GM23338 (cell line): ENCODE results near the gene MPEG1. TPM values are rescaled to one million over a fixed set of nuclear protein-coding genes. Genes with fewer than 3 reads are reported as not detected.

Source experiments
- ATAC-seq: fragments of 200-7000 bp; cut with Tn5 transposase; 3 replicates; pipeline ENCODE4 v1.9.1; 2020
- DNase-seq: peaks from one replicate; pipeline ENCODE4 v3.0.0-alpha.2; 2015; ENCODE audit warnings: low spot score
- H2AFZ ChIP-seq: fragments of 200-600 bp; sonication (generic); 2 replicates; pipeline ENCODE4 v1.8.0; 2016; ENCODE audit warnings: antibody characterized with exemption, mild to moderate bottlenecking, moderate library complexity
- H3F3A ChIP-seq: fragments of 200-600 bp; sonication (generic); replicated peaks from 2 replicates; pipeline ENCODE4 v1.8.0; 2017; ENCODE audit warnings: antibody characterized with exemption, mixed run types, low read depth
- H3K27ac ChIP-seq: fragments of 200-600 bp; sonication (generic); 2 replicates; pipeline ENCODE4 v1.6.1; 2016; ENCODE audit warnings: low read depth
- H3K27me3 ChIP-seq: fragments of 200-600 bp; sonication (generic); 2 replicates; pipeline ENCODE4 v1.8.0; 2016; ENCODE audit warnings: mild to moderate bottlenecking, mixed run types, moderate library complexity; ENCODE audit not compliant: insufficient read depth
- H3K36me3 ChIP-seq: fragments of 200-600 bp; sonication (generic); 2 replicates; pipeline ENCODE4 v1.8.0; 2016; ENCODE audit warnings: mild to moderate bottlenecking; ENCODE audit not compliant: insufficient read depth
- H3K4me1 ChIP-seq: fragments of 200-600 bp; sonication (generic); 2 replicates; pipeline ENCODE4 v1.8.0; 2016; ENCODE audit warnings: mild to moderate bottlenecking, moderate library complexity; ENCODE audit not compliant: insufficient read depth
- H3K4me2 ChIP-seq: fragments of 200-600 bp; sonication (generic); 2 replicates; pipeline ENCODE4 v1.7.1; 2017; ENCODE audit warnings: mixed run types
- H3K4me3 ChIP-seq: fragments of 200-600 bp; sonication (generic); 2 replicates; pipeline ENCODE4 v1.6.1; 2016; ENCODE audit warnings: mixed run types
- H3K79me2 ChIP-seq: fragments of 200-600 bp; sonication (generic); replicated peaks from 2 replicates; pipeline ENCODE4 v1.8.0; 2017; ENCODE audit warnings: mild to moderate bottlenecking; ENCODE audit not compliant: insufficient read depth
- H3K9me2 ChIP-seq: fragments of 200-600 bp; sonication (generic); 2 replicates; pipeline ENCODE4 v1.8.0; 2017; ENCODE audit not compliant: insufficient read depth
- H4K20me1 ChIP-seq: fragments of 200-600 bp; sonication (generic); replicated peaks from 2 replicates; pipeline ENCODE4 v1.8.0; 2017; ENCODE audit warnings: mild to moderate bottlenecking; ENCODE audit not compliant: insufficient read depth
- H3K27ac Mint-ChIP-seq: 2 replicates; pipeline ENCODE4 v1.8.0; 2020; ENCODE audit warnings: inconsistent platforms, mild to moderate bottlenecking, moderate library complexity, mixed read lengths
- H3K27me3 Mint-ChIP-seq: 3 replicates; pipeline ENCODE4 v1.8.0; 2022; ENCODE audit warnings: low read depth, mild to moderate bottlenecking, moderate library complexity, mixed read lengths, inconsistent platforms; ENCODE audit not compliant: insufficient read depth, poor library complexity
- H3K36me3 Mint-ChIP-seq: 3 replicates; pipeline ENCODE4 v1.8.0; 2021; ENCODE audit warnings: low read depth, mild to moderate bottlenecking, inconsistent platforms, moderate library complexity, mixed read lengths
- H3K4me1 Mint-ChIP-seq: 3 replicates; pipeline ENCODE4 v1.8.0; 2020; ENCODE audit warnings: mild to moderate bottlenecking, inconsistent platforms, mixed read lengths
- H3K4me3 Mint-ChIP-seq: 3 replicates; pipeline ENCODE4 v1.8.0; 2021; ENCODE audit warnings: moderate library complexity, mild to moderate bottlenecking, inconsistent platforms, mixed read lengths
- H3K9me3 Mint-ChIP-seq: 3 replicates; pipeline ENCODE4 v1.8.0; 2020; ENCODE audit warnings: moderate library complexity, mild to moderate bottlenecking, inconsistent platforms, mixed read lengths
- CREB1 ChIP-seq: fragments of 250-450 bp; sonication (Bioruptor Pico); IDR thresholded peaks from 2 replicates; pipeline ENCODE4 v1.5.0; 2020; ENCODE audit warnings: low read depth, mild to moderate bottlenecking, moderate library complexity
- EZH2 ChIP-seq: fragments of 200-600 bp; sonication (generic); IDR thresholded peaks from one replicate; pipeline ENCODE4 v1.8.0; 2017; ENCODE audit warnings: antibody characterized with exemption, mild to moderate bottlenecking, low read depth; ENCODE audit not compliant: unreplicated experiment
- EZH2phosphoT487 ChIP-seq: fragments of 200-600 bp; sonication (generic); IDR thresholded peaks from one replicate; pipeline ENCODE4 v1.8.1; 2018; ENCODE audit warnings: antibody characterized with exemption; ENCODE audit not compliant: unreplicated experiment
- JUNB ChIP-seq: IDR thresholded peaks from one replicate; pipeline ENCODE4 v1.6.1; 2016; ENCODE audit warnings: antibody characterized with exemption; ENCODE audit not compliant: unreplicated experiment
- NANOG ChIP-seq: IDR thresholded peaks from 2 replicates; pipeline ENCODE4 v1.6.1; 2016; ENCODE audit warnings: antibody characterized with exemption, borderline replicate concordance
- POLR2AphosphoS5 ChIP-seq: IDR thresholded peaks from 2 replicates; pipeline ENCODE4 v1.6.1; 2016; ENCODE audit warnings: antibody characterized with exemption, low read depth
- REST ChIP-seq: IDR thresholded peaks from one replicate; pipeline ENCODE4 v1.6.1; 2018; ENCODE audit warnings: antibody characterized with exemption; ENCODE audit not compliant: unreplicated experiment
- STAT1 ChIP-seq: IDR thresholded peaks from one replicate; pipeline ENCODE4 v1.6.1; 2016; ENCODE audit warnings: antibody characterized with exemption; ENCODE audit not compliant: unreplicated experiment
- ZNF114 ChIP-seq: fragments of 250-450 bp; sonication (Bioruptor Pico); IDR thresholded peaks from 2 replicates; pipeline ENCODE4 v1.5.0; 2020; ENCODE audit warnings: mild to moderate bottlenecking, moderate library complexity
- ZNF331 ChIP-seq: fragments of 250-450 bp; sonication (Bioruptor Pico); IDR thresholded peaks from 2 replicates; pipeline ENCODE4 v1.5.0; 2020; ENCODE audit warnings: low read depth, mild to moderate bottlenecking, moderate library complexity
- polyA plus RNA-seq: library from polyadenylated mRNA; unstranded; fragments of >200 nt; fragmentation: Nextera tagmentation; extraction: Ambion mirVana; gene quantifications from 2 replicates; pipeline ENCODE4 v1.2.1, GENCODE V29; 2016
- total RNA-seq: library from RNA; depleted of rRNA; stranded (reverse); fragments of >200 nt; shearing (Covaris generic); gene quantifications from 2 replicates; pipeline ENCODE4 v1.2.3, GENCODE V29; 2014
- TF ChIP-seq, protein P1 (sequence below): fragments of 250-450 bp; sonication (Bioruptor Pico); IDR thresholded peaks from 2 replicates; pipeline ENCODE4 v1.5.0; 2020; ENCODE audit warnings: mild to moderate bottlenecking, moderate library complexity
- TF ChIP-seq, protein P2 (sequence below), 2 experiments: fragments of 200-600 bp in 1 of 2; sonication (generic) in 1 of 2; conservative IDR thresholded peaks; 2 replicates each; pipeline versions ENCODE4 v1.5.1 to v1.6.1; 2016 to 2017; ENCODE audit warnings: antibody characterized with exemption in 2 of 2, low read depth in 2 of 2, mild to moderate bottlenecking in 2 of 2, moderate library complexity in 1 of 2
- TF ChIP-seq, protein P3 (sequence below): IDR thresholded peaks from 2 replicates; pipeline ENCODE4 v1.6.1; 2016; ENCODE audit warnings: antibody characterized with exemption

Gene MPEG1
- total and polyA plus RNA-seq, 2 experiments from 2014 or later, result not detected

GRCh38 chr11:59180907-59181306 is 31.8 kb downstream of the MPEG1 start:
- Mint-ChIP-seq H3K9me3 (peaks cover 30% of the 10 kb centered on the region), H3K4me3 (no peak overlapping the region), H3K36me3 (peaks cover 69% of the 10 kb centered on the region), H3K27ac (no peak overlapping the region), H3K4me1 (peaks cover 25% of the 10 kb centered on the region), H3K27me3 (peaks cover 4% of the 10 kb centered on the region)
- no peaks in the 10 kb centered on the region for H3K27me3 ChIP-seq
- no peak for TF ChIP-seq REST
- no peak for TF ChIP-seq ZNF331 (CRISPR knock-in tag)
- TF ChIP-seq, protein P1, sequence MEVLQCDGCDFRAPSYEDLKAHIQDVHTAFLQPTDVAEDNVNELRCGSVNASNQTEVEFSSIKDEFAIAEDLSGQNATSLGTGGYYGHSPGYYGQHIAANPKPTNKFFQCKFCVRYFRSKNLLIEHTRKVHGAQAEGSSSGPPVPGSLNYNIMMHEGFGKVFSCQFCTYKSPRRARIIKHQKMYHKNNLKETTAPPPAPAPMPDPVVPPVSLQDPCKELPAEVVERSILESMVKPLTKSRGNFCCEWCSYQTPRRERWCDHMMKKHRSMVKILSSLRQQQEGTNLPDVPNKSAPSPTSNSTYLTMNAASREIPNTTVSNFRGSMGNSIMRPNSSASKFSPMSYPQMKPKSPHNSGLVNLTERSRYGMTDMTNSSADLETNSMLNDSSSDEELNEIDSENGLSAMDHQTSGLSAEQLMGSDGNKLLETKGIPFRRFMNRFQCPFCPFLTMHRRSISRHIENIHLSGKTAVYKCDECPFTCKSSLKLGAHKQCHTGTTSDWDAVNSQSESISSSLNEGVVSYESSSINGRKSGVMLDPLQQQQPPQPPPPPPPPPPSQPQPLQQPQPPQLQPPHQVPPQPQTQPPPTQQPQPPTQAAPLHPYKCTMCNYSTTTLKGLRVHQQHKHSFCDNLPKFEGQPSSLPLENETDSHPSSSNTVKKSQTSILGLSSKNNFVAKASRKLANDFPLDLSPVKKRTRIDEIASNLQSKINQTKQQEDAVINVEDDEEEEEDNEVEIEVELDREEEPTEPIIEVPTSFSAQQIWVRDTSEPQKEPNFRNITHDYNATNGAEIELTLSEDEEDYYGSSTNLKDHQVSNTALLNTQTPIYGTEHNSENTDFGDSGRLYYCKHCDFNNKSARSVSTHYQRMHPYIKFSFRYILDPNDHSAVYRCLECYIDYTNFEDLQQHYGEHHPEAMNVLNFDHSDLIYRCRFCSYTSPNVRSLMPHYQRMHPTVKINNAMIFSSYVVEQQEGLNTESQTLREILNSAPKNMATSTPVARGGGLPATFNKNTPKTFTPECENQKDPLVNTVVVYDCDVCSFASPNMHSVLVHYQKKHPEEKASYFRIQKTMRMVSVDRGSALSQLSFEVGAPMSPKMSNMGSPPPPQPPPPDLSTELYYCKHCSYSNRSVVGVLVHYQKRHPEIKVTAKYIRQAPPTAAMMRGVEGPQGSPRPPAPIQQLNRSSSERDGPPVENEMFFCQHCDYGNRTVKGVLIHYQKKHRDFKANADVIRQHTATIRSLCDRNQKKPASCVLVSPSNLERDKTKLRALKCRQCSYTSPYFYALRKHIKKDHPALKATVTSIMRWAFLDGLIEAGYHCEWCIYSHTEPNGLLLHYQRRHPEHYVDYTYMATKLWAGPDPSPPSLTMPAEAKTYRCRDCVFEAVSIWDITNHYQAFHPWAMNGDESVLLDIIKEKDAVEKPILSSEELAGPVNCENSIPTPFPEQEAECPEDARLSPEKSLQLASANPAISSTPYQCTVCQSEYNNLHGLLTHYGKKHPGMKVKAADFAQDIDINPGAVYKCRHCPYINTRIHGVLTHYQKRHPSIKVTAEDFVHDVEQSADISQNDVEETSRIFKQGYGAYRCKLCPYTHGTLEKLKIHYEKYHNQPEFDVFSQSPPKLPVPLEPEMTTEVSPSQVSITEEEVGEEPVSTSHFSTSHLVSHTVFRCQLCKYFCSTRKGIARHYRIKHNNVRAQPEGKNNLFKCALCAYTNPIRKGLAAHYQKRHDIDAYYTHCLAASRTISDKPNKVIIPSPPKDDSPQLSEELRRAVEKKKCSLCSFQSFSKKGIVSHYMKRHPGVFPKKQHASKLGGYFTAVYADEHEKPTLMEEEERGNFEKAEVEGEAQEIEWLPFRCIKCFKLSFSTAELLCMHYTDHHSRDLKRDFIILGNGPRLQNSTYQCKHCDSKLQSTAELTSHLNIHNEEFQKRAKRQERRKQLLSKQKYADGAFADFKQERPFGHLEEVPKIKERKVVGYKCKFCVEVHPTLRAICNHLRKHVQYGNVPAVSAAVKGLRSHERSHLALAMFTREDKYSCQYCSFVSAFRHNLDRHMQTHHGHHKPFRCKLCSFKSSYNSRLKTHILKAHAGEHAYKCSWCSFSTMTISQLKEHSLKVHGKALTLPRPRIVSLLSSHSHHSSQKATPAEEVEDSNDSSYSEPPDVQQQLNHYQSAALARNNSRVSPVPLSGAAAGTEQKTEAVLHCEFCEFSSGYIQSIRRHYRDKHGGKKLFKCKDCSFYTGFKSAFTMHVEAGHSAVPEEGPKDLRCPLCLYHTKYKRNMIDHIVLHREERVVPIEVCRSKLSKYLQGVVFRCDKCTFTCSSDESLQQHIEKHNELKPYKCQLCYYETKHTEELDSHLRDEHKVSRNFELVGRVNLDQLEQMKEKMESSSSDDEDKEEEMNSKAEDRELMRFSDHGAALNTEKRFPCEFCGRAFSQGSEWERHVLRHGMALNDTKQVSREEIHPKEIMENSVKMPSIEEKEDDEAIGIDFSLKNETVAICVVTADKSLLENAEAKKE, result no peak
- TF ChIP-seq ZNF114 (CRISPR knock-in tag), result no peak
- no peak for TF ChIP-seq STAT1
- TF ChIP-seq, protein P2, sequence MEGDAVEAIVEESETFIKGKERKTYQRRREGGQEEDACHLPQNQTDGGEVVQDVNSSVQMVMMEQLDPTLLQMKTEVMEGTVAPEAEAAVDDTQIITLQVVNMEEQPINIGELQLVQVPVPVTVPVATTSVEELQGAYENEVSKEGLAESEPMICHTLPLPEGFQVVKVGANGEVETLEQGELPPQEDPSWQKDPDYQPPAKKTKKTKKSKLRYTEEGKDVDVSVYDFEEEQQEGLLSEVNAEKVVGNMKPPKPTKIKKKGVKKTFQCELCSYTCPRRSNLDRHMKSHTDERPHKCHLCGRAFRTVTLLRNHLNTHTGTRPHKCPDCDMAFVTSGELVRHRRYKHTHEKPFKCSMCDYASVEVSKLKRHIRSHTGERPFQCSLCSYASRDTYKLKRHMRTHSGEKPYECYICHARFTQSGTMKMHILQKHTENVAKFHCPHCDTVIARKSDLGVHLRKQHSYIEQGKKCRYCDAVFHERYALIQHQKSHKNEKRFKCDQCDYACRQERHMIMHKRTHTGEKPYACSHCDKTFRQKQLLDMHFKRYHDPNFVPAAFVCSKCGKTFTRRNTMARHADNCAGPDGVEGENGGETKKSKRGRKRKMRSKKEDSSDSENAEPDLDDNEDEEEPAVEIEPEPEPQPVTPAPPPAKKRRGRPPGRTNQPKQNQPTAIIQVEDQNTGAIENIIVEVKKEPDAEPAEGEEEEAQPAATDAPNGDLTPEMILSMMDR (conservative IDR thresholded peaks at IDR 0.05; ENCODE audit: low read depth in 2 of 2), result no peak
- no peak for TF ChIP-seq EZH2
- TF ChIP-seq NANOG, result no peak
- no peak for TF ChIP-seq JUNB
- TF ChIP-seq POLR2AphosphoS5, result no peak
- no peak for TF ChIP-seq CREB1 (CRISPR knock-in tag)
- TF ChIP-seq, protein P3, sequence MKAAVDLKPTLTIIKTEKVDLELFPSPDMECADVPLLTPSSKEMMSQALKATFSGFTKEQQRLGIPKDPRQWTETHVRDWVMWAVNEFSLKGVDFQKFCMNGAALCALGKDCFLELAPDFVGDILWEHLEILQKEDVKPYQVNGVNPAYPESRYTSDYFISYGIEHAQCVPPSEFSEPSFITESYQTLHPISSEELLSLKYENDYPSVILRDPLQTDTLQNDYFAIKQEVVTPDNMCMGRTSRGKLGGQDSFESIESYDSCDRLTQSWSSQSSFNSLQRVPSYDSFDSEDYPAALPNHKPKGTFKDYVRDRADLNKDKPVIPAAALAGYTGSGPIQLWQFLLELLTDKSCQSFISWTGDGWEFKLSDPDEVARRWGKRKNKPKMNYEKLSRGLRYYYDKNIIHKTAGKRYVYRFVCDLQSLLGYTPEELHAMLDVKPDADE, result no peak
- no peak for TF ChIP-seq EZH2phosphoT487
- H3K36me3 ChIP-seq, result no peaks in the 10 kb centered on the region; the same call in 1 of the 2 replicates
- no peak overlapping the region for H3K27ac ChIP-seq
- no peaks in the 10 kb centered on the region for H3K4me1 ChIP-seq
- DNase-seq, result no peak
- H3K4me2 ChIP-seq, result no peak overlapping the region
- no peak overlapping the region for H3K4me3 ChIP-seq
- H4K20me1 ChIP-seq, result no peaks in the 10 kb centered on the region; the same call in 1 of the 2 replicates
- peaks cover 19% of the 10 kb centered on the region for H3K79me2 ChIP-seq
- H3F3A ChIP-seq, result no peaks in the 10 kb centered on the region
- no peak for ATAC-seq
- no peaks in the 10 kb centered on the region; the same call in 1 of the 2 replicates for H3K9me2 ChIP-seq
- H2AFZ ChIP-seq, result no peak overlapping the region
